BLaER1 treated with 17β-estradiol and CSF1 and Interleukin-3, amounts not matched to agents 10 nM and 100 nM (cell line): ENCODE data around the gene MED10.
"Not testable (repeated sequence)": the region's sequence is repeated elsewhere in the genome, so short reads cannot be mapped to it uniquely, and the experiment has no call there.

ENCODE experiments used
- H3K27ac ChIP-seq, 11 experiments: shearing (Covaris generic); formaldehyde crosslinking; 2 replicates each; pipeline ENCODE4 v1.8.1; 2022
- H3K27me3 ChIP-seq, 11 experiments: shearing (Covaris generic); formaldehyde crosslinking; 2 replicates each; pipeline ENCODE4 v1.8.1; 2022
- H3K36me3 ChIP-seq, 11 experiments: shearing (Covaris generic); formaldehyde crosslinking; 2 replicates each; pipeline ENCODE4 v1.8.1; 2022
- H3K4me1 ChIP-seq, 10 experiments: shearing (Covaris generic); formaldehyde crosslinking; 2 replicates each; pipeline ENCODE4 v1.8.1; 2022
- H3K4me2 ChIP-seq, 11 experiments: shearing (Covaris generic); formaldehyde crosslinking; 2 replicates each; pipeline ENCODE4 v1.8.1; 2022
- H3K4me3 ChIP-seq, 10 experiments: shearing (Covaris generic); formaldehyde crosslinking; 2 replicates each; pipeline ENCODE4 v1.8.1; 2022
- H3K9ac ChIP-seq, 11 experiments: shearing (Covaris generic); formaldehyde crosslinking; 2 replicates each; pipeline ENCODE4 v1.8.1; 2022
- H3K9me3 ChIP-seq, 11 experiments: shearing (Covaris generic); formaldehyde crosslinking; replicated peaks in 1 of 11; 2 replicates each; pipeline ENCODE4 v1.8.1; 2022
- H4K20me1 ChIP-seq, 11 experiments: shearing (Covaris generic); formaldehyde crosslinking; 2 replicates each; pipeline ENCODE4 v1.8.1; 2022
- Cebpa-rat ChIP-seq, 11 experiments: shearing (Covaris generic); IDR thresholded peaks; 2 replicates each; pipeline ENCODE4 v1.8.1; 2022

MED10 gene

DNA sequence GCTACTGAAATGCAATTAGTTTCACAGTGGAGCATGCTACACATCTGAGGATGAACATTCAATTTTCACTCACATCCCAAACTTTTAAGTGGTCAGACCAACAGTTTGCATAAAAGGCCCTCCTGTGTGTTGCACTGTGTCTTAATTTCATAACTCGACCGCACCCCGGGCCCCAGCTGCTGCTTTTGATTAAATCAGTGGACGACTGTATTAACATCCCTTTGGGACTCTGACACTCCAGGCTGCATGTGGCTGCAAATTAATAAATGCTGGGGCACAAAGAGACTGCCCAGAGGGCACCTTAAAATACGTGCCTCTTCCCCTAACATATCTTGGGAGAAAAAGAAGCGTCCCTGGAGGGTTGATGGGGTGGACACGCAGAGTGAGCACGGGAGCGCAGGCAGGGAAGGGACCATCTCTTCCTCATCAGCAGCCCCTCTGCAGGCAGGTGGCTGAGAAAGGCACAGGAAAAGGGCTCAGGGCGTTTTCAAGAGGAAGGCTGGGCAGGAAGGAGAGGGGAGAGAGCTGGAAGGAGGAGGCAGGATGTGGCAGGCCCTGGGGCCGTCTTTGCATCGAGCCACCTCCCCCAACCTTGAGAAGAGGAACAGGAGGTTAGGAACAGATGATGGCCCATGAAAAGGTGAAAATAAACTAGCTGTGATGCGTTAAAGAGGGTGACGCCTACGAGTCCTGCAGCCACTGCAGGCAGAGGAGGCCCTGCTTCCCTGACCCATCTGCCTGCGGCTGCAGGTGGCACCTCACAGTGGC, 18.6 kb downstream of the MED10 start:
- H3K9me3 ChIP-seq = peaks cover 0 to 14% (median 7%) of the 10 kb centered on the region in 11 experiments; a peak in 10 of 22 replicates
- H3K27ac ChIP-seq = peak overlapping the region in 9 of 11 experiments; percentile 15 to 79 (median 64); a peak in 17 of 22 replicates
- TF ChIP-seq Cebpa-rat (IDR thresholded peaks at IDR 0.05) = no peak
- H3K36me3 ChIP-seq = peaks cover 0 to 27% (median 18%) of the 10 kb centered on the region in 11 experiments; a peak in 17 of 22 replicates
- H3K4me3 ChIP-seq = peak overlapping the region in 7 of 10 experiments; percentile 8 to 50 (median 40); a peak in 11 of 20 replicates
- no peaks in the 10 kb centered on the region for H3K27me3 ChIP-seq
- peak overlapping the region; percentile 64 to 95 (median 90) for H3K4me2 ChIP-seq
- peaks cover 13 to 42% (median 34%) of the 10 kb centered on the region in 10 experiments for H3K4me1 ChIP-seq
- peak overlapping the region; percentile 16 to 68 (median 49); a peak in 17 of 22 replicates for H3K9ac ChIP-seq
- peaks cover 0 to 10% (median 0%) of the 10 kb centered on the region in 11 experiments; a peak in 3 of 22 replicates for H4K20me1 ChIP-seq

DNA sequence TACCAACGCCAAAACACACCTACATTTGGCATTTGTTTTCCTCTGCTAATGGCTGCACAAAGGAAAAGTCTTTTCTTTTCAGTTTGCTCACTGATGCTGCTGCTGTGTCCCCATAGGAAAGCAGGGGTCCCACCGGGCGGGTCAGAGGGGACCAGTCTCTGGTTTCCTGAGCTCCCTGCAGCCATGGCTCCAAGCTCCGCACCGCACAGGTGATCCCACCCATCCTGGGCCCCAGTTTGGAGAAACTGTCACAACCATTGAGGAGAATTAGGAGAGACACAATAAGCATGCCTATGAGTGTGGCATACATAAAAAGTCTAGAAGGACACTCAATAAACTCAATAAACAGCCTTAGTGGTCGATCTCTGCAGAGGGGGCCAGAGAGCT, 19.9 kb downstream of the MED10 start:
- Histone ChIP-seq H3K36me3 (peaks cover 0 to 27% (median 18%) of the 10 kb centered on the region in 11 experiments; a peak in 17 of 22 replicates), H3K27ac (peak overlapping the region in 4 of 11 experiments; percentile 64 to 79 (median 72); a peak in 5 of 22 replicates), H3K4me2 (peak overlapping the region in 4 of 11 experiments; percentile 82 to 95 (median 91); a peak in 3 of 22 replicates), H3K9me3 (peaks cover 0 to 10% (median 4%) of the 10 kb centered on the region in 11 experiments; a peak in 5 of 22 replicates), H3K4me1 (peaks cover 13 to 42% (median 34%) of the 10 kb centered on the region in 10 experiments), H3K4me3 (no peak overlapping the region), H4K20me1 (peaks cover 0 to 10% (median 0%) of the 10 kb centered on the region in 11 experiments; a peak in 3 of 22 replicates), H3K9ac (no peak overlapping the region), H3K27me3 (no peaks in the 10 kb centered on the region)
- TF ChIP-seq Cebpa-rat (IDR thresholded peaks at IDR 0.05) = no peak

DNA sequence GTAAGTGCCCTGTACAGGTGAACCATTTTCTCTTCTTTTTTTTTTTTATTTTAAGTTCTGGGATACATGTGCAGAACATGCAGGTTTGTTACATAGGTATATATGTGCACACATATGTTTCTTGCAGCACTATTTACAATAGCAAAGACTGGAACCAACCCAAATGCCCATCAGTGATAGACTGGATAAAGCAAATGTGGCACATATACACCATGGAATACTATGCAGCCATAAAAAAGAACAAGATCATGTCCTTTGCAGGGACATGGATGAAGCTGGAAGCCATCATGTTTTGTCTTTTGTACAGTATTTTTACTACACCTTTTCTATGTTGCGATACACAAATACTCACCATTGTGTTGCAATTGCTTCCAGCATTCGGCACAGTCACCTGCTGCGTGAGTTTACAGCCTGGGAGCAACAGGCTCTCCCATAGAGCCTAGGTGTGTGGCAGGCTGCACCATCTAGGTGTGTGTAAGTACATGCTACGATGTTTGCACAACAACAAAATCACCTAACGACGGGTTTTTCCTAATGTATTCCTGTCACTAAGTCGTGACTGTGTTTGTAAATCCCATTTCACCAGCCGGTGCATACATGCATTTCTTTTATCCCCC, 20.4 kb downstream of the MED10 start:
- not testable (repeated sequence) for H3K4me3 ChIP-seq, H3K9ac ChIP-seq, H3K27me3 ChIP-seq, H3K9me3 ChIP-seq, H3K4me2 ChIP-seq
- Histone ChIP-seq H3K27ac (peak overlapping the region in 1 of 11 experiments; percentile 79; a peak in 1 of 22 replicates), H4K20me1 (peaks cover 0 to 10% (median 0%) of the 10 kb centered on the region in 11 experiments; a peak in 3 of 22 replicates), H3K4me1 (peaks cover 13 to 42% (median 34%) of the 10 kb centered on the region in 10 experiments), H3K36me3 (peaks cover 0 to 25% (median 16%) of the 10 kb centered on the region in 11 experiments; a peak in 16 of 22 replicates)

DNA sequence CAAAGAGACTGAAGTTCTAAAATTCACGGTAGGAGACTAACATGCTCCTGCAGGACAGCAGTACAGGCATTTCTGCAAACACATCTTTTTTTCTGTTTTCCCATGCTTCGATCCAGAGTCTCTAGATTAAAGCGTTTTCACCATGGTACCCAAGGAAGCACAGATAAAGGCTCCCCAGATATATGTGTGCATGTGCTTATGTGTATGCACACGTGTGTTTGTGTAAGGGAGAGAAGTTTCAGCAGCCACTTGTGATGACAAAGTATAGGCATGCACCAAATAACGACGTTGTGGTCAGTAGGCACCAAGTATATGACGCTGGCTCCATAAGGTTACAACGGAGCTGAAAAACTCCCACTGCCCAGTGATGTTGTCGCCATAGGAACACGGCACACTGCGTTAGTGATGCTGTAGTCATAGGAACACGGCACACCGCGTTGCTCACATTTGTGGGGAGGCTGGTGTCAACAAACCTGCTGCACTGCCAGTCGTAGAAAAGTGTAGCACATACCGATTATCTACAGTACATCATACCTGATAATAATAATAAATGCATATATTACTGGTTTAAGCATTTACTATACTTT, 21.7 kb downstream of the MED10 start:
- Histone ChIP-seq H3K9me3 (peaks cover 0 to 3% (median 0%) of the 10 kb centered on the region in 11 experiments; a peak in 3 of 22 replicates), H3K4me2 (no peak overlapping the region), H3K9ac (no peak overlapping the region), H3K27ac (no peak overlapping the region), H3K4me1 (peaks cover 13 to 33% (median 30%) of the 10 kb centered on the region in 10 experiments), H3K36me3 (peaks cover 0 to 12% (median 6%) of the 10 kb centered on the region in 11 experiments; a peak in 11 of 22 replicates), H3K4me3 (no peak overlapping the region), H4K20me1 (peaks cover 0 to 10% (median 0%) of the 10 kb centered on the region in 11 experiments; a peak in 3 of 22 replicates), H3K27me3 (no peaks in the 10 kb centered on the region)
- TF ChIP-seq Cebpa-rat (IDR thresholded peaks at IDR 0.05) = no peak

DNA sequence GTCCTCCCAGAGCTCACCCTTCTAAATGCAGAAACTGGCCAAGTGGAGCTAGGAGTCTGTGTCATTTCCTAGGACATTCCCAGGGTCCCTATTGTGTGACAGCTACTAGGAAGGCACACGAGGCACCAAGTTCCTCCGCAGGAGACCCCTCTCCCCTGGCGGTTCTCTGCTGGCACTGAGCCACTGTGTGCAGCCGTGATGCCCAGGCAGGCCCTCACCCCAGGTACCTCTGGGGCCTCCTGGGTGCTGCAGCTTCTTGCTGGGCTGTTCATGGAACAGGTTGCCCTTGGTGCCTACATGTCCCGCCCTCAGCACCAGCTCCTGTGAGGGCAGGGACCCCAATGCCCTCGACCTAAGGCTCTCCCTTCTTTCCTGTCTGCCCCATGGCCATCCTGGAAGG, 23.1 kb downstream of the MED10 start:
- peaks cover 0 to 8% (median 0%) of the 10 kb centered on the region in 11 experiments; a peak in 5 of 22 replicates for H3K36me3 ChIP-seq
- H3K27me3 ChIP-seq = no peaks in the 10 kb centered on the region
- H3K4me2 ChIP-seq = no peak overlapping the region
- H3K4me1 ChIP-seq = peaks cover 8 to 20% (median 17%) of the 10 kb centered on the region in 10 experiments
- H4K20me1 ChIP-seq = peaks cover 0 to 10% (median 0%) of the 10 kb centered on the region in 11 experiments; a peak in 3 of 22 replicates
- no peak overlapping the region for H3K9ac ChIP-seq
- no peak for TF ChIP-seq Cebpa-rat (IDR thresholded peaks at IDR 0.05)
- H3K4me3 ChIP-seq = no peak overlapping the region
- H3K27ac ChIP-seq = no peak overlapping the region
- peaks cover 0 to 3% (median 0%) of the 10 kb centered on the region in 11 experiments; a peak in 1 of 22 replicates for H3K9me3 ChIP-seq

DNA sequence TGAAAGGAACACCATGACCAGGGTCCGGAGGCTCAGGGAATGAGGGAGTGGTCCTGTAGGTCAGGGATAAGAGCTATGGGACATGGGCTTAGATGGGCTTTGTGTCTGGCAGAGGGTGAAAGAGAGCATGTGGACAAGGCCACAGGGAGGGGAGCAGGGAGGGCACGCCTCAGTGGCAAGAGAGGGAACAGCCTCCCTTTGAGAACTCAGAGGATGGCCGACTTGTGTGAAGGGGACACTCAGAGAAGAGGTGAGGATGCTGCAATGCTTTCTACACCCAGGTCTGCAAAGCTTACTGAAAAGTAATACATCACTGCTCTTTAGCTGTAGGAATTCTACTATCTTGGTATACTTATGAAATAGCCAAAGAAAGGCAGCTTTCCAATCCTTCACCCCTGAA, 23.5 kb downstream of the MED10 start:
- Histone ChIP-seq H4K20me1 (peaks cover 0 to 7% (median 0%) of the 10 kb centered on the region in 11 experiments; a peak in 3 of 22 replicates), H3K4me3 (no peak overlapping the region), H3K27ac (no peak overlapping the region)

DNA sequence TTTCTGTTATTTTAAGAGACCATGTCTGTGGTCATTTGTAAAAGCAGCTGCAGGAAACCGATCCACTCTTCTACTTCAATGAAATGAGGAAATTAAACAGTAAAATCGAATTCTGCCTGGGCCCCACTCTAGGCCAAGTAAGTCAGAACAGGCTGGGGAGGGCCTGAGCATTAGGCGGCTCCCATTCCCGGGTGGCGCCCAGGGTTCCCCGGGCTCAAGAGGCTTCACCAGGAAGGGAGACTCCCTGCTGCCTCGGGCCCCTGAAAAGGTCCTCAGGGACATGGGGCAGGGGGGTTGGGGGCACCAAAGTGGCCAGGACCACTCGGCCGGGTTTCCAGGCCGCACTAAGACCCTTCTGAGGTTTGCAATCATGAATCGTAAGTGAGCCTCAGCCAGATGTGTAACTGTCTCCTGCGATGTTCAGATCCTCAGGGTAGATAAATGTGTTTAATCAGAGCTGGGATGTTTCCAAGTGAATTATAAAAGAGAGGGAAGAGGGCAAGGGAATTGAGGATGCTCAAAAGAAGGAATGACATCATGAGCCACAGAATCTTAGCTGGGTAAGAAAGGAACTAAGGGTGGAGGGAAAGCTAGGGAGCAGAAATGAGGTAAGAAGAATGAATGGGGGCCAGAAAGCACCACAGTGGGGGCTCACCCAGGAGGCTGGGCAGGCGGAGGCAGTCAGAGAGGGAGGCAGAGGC, 24.6 kb downstream of the MED10 start:
- no peak overlapping the region for H3K27ac ChIP-seq

More for the DNA sequence above, 23.5 kb downstream of the MED10 start:
- TF ChIP-seq Cebpa-rat (IDR thresholded peaks at IDR 0.05) = no peak
- Histone ChIP-seq H3K4me2 (no peak overlapping the region), H3K4me1 (peaks cover 4 to 16% (median 12%) of the 10 kb centered on the region in 10 experiments; a peak in 19 of 20 replicates), H3K9ac (no peak overlapping the region), H3K9me3 (peaks cover 0 to 3% (median 0%) of the 10 kb centered on the region in 11 experiments; a peak in 1 of 22 replicates), H3K36me3 (peaks cover 0 to 8% (median 0%) of the 10 kb centered on the region in 11 experiments; a peak in 5 of 22 replicates), H3K27me3 (no peaks in the 10 kb centered on the region)

More for the DNA sequence above, 24.6 kb downstream of the MED10 start:
- peaks cover 0 to 3% (median 0%) of the 10 kb centered on the region in 11 experiments; a peak in 1 of 22 replicates for H3K9me3 ChIP-seq
- H3K4me1 ChIP-seq = peaks cover 0 to 5% (median 1%) of the 10 kb centered on the region in 10 experiments; a peak in 8 of 20 replicates
- H3K36me3 ChIP-seq = peaks cover 0 to 8% (median 0%) of the 10 kb centered on the region in 11 experiments; a peak in 5 of 22 replicates
- H4K20me1 ChIP-seq = no peaks in the 10 kb centered on the region
- no peak for TF ChIP-seq Cebpa-rat (IDR thresholded peaks at IDR 0.05)
- no peak overlapping the region; a peak in 1 of 22 replicates for H3K4me2 ChIP-seq
- H3K4me3 ChIP-seq = no peak overlapping the region
- no peak overlapping the region for H3K9ac ChIP-seq
- no peaks in the 10 kb centered on the region for H3K27me3 ChIP-seq
